HG03097 (cell line): ENCODE measurements around the gene TMEM169.

Experiments
- ATAC-seq: cut with Tn5 transposase; IDR thresholded peaks from one replicate; pipeline ENCODE4 v1.9.1; 2021; ENCODE audit not compliant: unreplicated experiment, low FRiP score

The TMEM169 gene

DNA sequence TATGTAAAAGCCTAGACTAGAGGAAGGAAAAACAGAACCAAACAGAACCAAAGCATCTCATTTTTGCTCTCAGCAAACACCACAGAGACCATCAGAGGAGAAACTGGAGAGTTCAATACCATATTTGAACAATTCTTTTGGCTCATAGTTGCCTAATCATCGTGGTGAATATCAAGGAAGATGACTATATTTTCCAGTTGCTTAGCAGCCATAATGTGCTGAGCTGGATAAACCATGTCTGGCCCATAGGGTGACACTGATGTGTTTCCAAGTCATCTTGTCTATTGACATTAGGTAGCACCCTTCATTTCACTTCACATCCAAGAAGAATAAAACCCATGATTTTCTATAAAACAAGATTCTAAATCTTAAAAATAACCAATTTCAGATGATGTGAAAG is 21.5 kb downstream of the TMEM169 start:
- no peak for ATAC-seq

DNA sequence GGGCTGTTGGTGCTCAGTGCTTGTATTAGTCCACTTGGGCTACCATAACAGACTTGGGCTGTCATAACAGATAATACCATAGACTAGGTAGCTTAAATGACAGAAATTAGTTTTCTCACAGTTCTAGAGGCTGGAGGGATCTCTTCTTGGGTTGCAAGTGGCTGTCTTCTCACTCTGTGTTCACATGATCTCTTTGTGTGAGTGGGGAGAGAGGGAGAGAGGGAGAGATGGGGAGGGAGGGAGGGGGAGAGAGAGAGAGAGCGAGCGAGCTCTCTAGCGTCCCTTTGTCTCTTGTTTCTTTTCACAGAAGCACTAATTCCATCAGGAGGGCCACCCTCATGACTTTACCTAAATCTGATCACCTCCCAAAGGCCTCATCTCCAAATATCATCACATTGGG is 23.0 kb downstream of the TMEM169 start:
- no peak for ATAC-seq

DNA sequence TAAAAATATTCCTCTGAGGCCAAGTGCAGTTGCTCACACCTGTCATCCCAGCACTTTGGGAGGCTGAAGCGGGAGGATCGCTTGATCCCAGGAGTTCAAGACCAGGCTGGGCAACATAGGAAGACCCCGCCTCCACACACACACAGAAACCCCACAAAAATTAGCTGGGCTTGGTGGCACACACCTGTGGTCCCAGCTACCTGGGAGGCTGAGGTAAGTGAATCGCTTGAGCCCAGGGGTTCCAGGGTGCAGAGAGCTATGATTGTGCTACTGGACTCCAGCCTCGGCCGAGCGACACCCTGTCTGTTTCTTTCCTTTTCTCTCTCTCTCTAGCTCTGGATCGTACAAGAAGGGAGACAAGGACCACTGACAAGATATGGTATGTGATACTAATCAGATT is 25.6 kb downstream of the TMEM169 start:
- no peak for ATAC-seq

DNA sequence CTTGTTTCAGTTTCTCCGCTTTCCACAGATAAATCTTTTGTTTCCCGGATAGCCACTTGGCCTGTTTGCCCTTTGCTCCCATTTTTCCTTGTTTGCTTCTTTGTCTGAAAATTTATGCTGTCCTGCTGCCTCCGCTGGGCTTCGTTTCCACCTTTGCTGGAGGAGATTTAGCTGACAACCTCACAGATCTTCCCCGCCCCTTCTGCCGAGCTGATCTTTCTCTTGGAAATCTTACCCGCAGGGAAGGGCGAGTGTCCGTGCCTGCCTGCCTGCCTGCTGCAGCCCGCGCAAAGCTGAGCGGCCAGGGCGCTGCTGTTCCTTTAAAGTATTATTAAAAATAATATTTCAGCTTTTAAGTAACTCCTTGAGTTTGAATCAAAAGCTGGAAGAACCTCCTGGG is 26.0 kb downstream of the TMEM169 start:
- no peak for ATAC-seq

DNA sequence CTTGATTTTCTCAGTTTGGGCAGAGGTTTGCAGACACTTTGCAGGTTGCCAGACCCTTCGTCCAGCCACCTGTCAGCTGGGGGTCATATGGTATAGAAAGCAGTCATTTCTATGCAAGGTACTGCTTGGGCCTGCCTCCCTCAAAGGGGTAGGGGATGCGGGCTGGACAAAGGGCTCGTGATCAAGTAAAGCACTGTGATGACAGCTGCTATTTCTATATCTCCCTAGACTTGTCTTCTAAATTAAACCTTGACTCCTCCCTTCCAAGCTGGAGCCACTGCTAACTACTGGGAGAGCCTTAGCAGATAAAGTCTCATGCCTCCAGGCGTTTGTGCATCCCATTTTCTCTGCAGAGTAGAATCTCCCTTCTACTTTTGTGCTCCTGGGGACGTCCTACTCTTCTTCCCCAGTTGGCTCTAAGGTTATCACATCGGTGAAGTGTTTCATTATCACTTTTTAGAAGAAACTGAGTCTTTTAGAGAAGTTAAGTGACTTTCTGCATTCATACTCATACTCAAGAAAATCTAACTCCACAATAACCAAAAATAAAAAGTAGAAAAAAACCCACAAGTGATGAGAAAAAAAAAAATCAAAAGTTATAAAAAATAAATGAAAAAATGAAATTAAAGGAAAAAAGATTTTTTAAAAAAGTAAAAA is 26.7 kb downstream of the TMEM169 start:
- ATAC-seq: no peak

DNA sequence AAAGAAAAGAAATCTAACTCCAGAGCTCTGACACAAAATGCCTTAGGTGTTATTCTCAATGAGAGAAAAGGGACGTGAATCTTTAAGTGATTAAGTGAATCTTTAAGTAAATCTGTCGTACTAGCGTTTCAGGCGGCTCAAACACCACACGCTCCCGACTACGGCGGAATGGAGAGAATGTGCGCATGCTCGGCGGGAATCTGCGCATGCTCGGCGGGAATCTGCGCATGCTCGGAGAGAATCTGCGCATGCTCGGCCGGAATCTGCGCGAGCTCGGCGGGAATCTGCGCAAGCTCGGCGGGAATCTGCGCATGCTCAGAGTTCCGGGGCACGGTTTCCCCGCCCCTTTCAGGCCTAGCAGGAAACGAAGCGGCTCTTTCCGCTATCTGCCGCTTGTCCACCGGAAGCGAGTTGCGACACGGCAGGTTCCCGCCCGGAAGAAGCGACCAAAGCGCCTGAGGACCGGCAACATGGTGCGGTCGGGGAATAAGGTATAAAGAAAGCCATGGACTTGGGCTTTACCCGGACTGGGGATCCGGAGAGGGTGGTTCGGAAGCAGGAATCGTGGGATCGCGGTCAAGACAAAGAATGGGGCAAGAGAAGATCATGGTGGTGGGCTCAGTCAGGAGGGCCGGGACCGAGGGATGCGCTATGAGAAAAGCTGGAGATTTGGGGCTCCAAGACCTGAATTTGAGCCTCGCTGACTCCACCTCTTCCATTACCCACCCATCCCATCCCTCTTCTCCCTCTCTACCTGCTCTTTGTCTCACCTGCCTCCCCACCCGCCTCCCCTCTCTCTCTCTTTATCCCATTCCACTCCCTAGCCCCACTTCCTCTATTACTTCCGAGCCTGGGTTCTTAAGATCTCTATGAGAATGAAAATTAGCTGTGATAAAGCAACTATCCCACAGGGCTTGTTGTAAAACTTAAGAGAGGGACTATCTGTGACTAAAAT is 27.5 kb downstream of the TMEM169 start, which contains the start of gene XRCC5:
XRCC5 (plus strand) TSS at position 382 of the 955 bp plus-strand sequence; CDS start at position 471, 89 bp downstream.
- peak; percentile 52 for ATAC-seq

DNA sequence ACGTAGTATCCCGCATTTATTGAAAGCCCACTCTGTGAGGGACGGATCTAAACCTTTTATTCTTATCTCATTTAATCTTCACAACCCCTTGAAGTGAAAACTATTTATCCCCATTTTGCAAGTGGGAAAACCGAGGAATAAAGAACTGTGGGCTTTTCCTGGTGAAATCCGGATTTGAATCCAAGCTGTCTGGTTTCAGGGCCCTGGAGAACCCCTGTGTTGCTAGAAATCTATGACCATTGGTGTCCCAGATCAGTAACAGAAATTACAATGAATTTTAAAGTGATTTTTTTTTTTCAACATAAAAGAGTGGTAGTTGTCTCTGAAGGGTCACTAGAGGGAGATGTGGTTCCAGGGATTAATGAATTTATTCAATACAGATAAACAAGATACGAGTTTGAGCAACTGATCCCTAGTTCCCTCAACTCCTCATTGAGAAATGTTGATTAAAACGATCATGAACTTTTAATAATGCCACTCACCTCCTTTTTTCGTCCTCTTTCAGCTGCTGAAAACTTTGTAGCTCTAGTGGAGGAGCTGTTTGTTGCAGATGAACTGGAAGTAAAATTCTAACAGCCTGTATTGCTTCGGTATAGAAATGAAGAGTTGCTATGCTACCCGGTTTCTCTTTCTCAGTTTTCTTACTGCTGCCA is 28.4 kb downstream of the TMEM169 start:
- no peak for ATAC-seq

DNA sequence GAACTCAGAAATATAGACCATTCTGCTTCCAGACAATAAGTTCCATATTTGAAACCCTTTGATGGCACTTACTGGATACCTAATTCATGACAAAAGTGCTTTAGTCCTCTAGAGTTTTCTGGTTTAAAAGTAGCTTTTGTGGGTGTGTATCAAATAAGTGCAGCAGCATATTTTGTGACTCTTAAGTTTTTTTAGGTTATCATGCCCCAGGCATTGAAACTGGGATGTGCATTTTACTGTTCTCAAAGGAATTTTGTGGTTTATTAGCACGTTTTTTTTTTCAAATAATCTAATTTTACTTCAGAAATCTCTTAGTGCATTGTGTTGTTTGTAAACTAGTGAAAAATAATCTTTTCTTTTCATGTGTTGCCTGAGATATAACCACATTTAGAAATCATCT is 28.9 kb downstream of the TMEM169 start:
- no peak for ATAC-seq

DNA sequence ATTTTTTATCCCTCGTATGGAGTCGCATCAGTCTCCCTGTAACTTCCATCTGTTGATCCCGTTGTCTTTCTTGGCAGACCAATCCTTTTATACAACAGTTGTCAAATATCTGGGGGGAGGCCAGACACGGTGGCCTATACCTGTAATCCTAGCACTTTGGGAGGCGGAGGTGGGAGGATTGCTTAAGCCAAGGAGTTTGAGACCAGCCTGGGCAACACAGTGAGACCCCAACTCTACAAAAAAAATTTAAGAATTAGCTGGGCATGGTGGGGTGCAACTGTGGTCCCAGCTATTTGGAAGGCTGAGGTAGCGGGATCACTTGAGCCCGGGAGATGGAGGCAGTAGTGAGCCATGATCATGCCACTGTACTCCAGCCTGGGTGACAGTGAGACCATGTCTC is 29.4 kb downstream of the TMEM169 start:
- no peak for ATAC-seq

DNA sequence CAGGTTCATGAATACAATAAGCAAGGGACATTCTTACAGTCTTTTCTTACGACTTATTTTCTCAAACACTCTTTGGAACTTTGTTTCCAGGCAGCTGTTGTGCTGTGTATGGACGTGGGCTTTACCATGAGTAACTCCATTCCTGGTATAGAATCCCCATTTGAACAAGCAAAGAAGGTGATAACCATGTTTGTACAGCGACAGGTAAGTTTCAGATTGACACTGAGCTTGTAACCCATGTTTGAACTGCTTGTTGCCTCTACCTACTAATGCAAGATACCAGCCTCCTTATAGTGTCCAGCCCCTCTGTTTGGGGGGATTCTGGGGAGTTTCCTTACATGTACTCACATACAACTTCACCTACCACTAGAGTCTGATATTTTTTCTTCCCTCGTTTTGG is 31.2 kb downstream of the TMEM169 start:
- ATAC-seq: no peak

DNA sequence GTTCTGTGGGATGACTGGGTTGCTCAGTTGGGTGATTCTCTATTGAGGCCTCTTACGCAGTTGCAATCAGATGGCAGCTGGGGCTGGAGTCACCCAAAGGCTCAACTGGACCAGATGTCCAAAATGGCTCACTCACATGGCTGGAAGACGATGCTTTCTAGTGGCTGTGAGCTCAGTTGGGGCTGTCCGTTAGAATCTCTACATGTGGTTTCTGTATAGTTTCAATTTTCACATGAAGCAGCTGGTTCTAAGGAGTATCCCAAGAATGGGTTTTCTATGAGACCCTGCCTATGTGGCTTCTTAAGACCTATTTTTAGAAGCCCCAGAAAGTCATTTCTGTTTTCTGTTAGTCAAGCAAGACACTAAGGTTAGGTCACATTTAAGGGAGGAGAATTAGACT is 31.9 kb downstream of the TMEM169 start:
- peak; percentile 54 for ATAC-seq

DNA sequence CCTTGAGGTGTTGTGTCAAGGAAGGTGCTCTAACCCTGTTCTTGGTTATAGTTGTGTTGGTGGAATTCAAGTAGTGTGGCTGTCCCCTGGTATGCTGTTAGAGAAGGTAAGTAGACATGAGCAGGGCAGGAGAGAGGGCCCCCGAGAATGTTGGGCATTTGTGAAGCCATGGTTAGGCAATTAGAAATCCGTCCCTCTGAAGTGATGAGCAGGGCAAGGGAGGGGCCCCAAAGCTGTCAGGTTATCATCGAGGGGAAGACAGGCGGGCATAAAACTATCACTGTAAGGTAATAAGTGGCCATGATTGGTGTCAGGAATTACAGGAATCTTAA is 32.6 kb downstream of the TMEM169 start:
- peak; percentile 0 for ATAC-seq

DNA sequence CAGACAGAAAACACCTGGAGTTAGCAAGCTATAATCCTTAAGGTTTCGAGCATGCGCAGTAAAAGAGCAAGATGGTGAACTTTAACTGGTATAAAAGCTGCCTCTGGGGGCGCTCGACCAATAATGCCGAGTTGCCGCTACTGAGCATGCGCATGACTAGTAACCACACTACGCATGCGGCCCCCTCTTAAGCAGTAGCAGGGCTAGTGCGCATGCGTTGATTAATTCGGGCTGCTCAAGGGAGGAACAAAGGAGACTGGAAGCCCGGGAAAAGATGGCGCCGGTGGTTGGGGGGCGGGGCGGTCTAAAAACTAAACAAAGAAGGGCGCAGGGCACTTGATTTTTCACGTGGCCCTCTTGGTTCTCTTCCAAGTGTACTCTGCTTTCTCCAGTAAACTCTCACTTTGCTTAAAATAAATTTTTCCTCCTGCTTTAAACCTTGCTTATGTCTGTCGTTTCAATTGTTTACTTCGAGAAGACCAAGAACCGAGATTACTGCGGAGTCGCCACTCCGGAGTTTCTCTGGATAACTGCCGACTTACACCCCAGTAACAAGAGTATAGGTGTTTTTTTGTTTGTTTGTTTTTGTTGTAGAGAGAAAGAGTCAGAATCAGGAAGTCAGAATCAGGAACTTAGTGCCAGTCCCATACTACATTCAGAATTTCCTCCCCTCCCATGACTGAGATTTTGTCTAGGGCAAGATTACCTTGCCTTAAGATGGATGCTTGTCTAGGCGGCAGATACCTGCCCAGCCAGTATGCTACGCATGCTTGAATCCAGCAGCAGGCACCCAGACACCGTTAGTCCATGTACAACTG is 33.2 kb downstream of the TMEM169 start:
- ATAC-seq: peak; percentile 44

DNA sequence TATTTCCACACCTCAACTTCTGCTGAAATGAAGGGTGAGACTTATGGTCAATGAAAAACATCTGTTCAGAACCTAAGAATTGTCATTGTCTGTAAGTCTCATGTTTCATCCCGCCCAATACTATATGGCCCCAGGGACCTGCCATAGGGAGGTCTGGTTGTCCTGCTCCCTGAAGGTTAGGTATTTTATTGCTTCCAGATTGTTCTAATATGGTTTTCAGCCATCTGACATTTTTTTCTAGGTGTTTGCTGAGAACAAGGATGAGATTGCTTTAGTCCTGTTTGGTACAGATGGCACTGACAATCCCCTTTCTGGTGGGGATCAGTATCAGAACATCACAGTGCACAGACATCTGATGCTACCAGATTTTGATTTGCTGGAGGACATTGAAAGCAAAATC is 34.7 kb downstream of the TMEM169 start:
- no peak for ATAC-seq

DNA sequence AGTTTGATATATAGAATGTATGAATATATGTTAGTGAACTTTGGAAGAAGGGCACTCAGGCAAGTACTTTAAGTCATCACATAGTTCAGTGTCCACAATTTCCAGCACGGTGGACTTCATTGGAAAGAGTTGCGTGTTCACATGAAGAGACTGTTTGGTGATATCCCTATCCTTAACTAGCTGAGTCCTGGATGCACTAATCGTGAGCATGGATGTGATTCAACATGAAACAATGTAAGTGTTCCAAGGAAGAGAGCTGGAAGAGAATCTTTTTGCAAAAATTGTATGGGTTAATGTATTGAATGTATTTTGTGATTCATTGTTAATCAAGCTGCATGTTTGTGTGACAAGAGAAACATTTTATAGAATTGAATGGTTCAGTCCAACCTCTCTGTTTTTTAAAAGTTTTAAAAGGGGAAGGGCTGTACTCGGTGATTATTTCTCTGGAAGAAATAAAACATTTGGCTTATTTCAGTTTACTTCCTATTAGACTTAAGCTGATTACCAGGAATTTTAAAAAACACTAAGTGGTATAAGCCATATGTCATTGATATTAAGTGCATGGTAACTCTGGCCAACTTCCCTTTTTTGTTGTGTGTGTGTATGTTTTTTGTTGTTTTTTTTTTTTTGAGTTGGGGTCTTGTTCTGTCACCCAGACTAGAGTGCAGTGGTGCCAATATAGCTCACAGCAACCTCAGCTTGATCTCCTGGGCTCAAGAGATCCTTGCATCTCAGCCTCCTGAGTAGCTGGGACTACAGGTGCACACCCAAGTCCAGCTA is 36.0 kb downstream of the TMEM169 start:
- ATAC-seq: no peak

DNA sequence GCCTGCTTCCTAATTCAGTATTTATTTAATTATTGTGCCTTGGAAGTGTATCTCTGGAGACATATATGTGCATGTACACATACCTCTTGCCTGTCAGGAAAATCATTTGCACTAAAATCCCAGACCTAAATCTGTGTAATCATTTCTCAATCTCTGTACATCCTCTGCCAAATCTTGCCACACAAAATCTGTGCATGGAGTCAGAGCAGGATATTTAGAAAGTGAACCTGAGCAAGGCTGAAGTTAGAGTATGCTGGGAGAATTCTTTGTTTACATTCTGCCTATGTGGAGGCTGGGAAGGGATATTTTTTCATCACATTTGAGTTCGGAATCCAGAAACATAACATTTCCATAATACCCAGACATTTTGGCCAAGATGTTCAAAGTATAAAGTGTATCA is 36.8 kb downstream of the TMEM169 start:
- no peak for ATAC-seq

DNA sequence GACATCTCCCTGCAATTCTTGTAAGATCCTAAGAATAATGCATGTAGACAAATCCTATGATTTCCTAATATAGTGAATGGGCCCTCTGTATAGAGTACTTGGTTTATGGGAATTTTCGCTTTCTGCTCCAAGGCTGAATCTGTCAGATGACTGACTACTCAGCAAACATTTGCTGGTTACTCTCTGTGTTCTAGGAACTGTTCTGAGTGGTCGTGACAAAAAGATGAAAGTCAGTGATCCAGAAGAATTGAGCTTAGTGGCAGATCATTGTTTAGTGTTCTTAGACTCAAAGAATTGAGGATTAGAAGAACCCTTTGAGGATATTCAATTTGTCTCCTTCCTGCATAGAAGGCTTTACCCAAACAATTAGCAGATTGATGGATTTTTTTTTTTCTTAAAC is 37.4 kb downstream of the TMEM169 start:
- no peak for ATAC-seq

DNA sequence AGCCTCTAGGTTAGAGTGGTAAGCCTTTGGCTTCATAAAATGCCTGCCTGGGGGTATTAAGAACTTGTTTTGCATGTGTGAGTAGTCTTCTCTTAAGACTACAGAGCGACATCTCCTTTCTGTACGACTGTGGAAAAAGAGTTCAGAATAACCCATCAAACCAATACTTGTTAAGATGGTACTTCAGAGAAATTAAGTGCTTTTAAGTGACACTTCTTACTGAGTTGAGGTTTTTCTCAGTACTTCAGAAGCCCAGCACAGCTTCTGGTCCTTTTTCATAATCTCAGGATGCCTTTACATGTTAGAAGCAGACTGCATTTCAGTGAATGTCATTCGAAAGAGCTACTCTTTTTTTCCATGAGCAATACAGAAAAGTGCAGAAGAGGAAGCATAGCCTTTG is 38.3 kb downstream of the TMEM169 start:
- ATAC-seq: no peak

DNA sequence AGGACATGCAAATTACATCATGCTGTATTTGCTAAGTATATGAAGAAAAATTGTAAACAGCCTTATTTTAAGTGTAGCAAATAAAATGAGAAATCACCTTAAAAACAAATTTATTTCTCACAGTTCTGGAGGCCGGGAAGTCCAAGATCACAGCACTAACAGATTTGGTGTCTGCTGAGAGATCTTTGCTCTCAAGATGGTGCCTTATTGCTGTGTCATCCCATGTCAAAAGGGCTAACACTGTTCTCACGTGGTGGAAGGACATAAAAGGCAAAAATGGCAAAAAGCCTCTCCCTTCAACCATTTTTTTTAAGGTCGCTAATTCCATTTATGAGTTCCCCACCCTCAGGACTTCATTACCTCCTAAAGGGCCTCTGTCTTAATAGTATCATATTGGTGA is 39.5 kb downstream of the TMEM169 start:
- ATAC-seq: no peak

DNA sequence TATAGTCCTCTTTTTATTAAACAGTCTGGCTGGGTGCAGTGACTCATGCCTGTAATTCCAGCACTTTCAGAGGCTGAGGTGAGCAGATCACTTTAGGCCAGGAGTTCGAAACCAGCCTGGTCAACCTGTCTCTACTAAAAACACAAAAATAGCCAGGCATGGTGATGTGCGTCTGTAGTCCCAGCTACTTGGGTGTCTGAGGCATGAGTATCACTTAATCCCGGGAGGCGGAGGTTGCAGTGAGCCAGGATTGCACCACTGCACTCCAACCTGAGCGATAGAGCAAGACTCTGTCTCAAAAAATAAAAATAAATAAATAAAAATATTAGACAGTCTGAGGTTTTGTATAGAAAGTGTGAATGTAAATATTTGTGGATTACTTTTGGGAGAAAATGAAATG is 45.2 kb downstream of the TMEM169 start:
- no peak for ATAC-seq
